Activated CD4-positive, alpha-beta memory T cell treated with anti-CD3 and anti-CD28 coated beads, Interleukin-2, amount 10 ng/mL, durations not matched to agents 7 days and 5 days (primary cell): ENCODE data around the gene TMPRSS13. TPM values are rescaled to one million over a fixed set of nuclear protein-coding genes. Genes with fewer than 3 reads are reported as not detected.

Source experiments
- CTCF ChIA-PET: fragments of 350-600 bp; sonication (Branson Sonifier 250); formaldehyde crosslinking; loops from one replicate; lab custom pipeline; 2021; ENCODE audit warnings: antibody characterized with exemption, inconsistent platforms; lab: Charles Lee
- POLR2A ChIA-PET: fragments of 350-600 bp; sonication (Branson Sonifier 250); formaldehyde crosslinking; loops from one replicate; lab custom pipeline; 2021; ENCODE audit warnings: antibody characterized with exemption; lab: Charles Lee
- DNase-seq: peaks from one replicate; pipeline ENCODE4 v3.0.0-alpha.2; 2020
- H3K27ac Mint-ChIP-seq: one replicate; pipeline ENCODE4 v1.8.0; 2021; ENCODE audit warnings: mild to moderate bottlenecking, mixed read lengths
- H3K27me3 Mint-ChIP-seq: one replicate; pipeline ENCODE4 v1.8.0; 2021; ENCODE audit warnings: mixed read lengths
- H3K36me3 Mint-ChIP-seq: one replicate; pipeline ENCODE4 v1.8.0; 2021; ENCODE audit warnings: low read depth, mixed read lengths
- H3K4me1 Mint-ChIP-seq: one replicate; pipeline ENCODE4 v1.8.0; 2021; ENCODE audit warnings: mixed read lengths
- H3K4me3 Mint-ChIP-seq: one replicate; pipeline ENCODE4 v1.8.0; 2021; ENCODE audit warnings: mild to moderate bottlenecking, mixed read lengths
- H3K9me3 Mint-ChIP-seq: one replicate; pipeline ENCODE4 v1.8.0; 2021; ENCODE audit warnings: mixed read lengths
- total RNA-seq, 2 experiments: library from RNA; stranded (reverse); gene quantifications; one replicate each; pipeline ENCODE4 v1.2.3, GENCODE V29; 2021

Gene TMPRSS13
- total RNA-seq, 2 experiments from 2014 or later, result 1.9 to 2.2 TPM

DNA sequence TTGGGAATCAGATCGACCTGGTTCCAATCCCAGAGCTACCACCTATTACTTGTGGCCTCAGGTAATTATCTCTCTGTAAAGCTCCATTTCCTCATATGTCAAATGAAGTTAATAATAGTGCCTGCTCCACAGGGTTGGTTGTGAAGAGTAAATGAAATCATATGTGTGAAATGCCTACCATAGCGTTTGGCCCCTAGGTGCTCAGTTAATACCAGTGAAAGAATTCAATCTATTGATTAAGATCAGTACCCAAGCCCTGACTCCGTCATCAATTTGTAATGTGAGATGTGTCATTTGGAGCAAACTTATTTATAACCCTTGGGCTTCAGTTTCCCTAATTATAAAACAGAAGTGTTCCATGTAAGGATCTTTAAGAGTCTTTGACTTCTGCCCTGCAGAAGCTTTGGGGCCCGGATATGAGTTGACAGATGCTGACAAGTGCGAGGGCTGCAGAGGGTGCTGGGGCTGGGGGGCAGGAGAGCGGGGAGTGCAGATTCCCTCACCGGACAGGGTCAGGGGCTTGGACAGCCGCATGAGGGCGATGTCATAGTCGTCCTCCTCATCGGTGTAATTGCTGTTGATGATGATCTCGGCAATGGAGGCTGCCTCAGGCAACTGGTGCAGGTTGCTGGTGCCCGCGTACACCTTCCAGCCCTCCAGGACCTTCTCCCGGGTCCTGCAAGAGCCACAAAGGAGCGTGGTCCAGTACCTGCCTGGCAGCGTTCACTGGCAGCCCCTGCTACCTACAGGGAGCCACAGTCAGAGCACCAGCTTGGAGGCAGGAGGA is 20.9 kb downstream of the TMPRSS13 start:
- no peak for DNase-seq
- H3K4me3 Mint-ChIP-seq, result peak overlapping the region; percentile 48
- peaks cover 12% of the 10 kb centered on the region for H3K4me1 Mint-ChIP-seq
- H3K9me3 Mint-ChIP-seq, result no peaks in the 10 kb centered on the region
- H3K36me3 Mint-ChIP-seq, result no peaks in the 10 kb centered on the region
- ChIA-PET CTCF (interaction anchor here (1.2 to 2.3 kb wide), 7 partner anchors 38 to 145 kb away, joined by 3 to 19 read pairs (median 6); no protein-coding TSS in a partner anchor), POLR2A (interaction anchor here (1.0 kb wide), 1 partner anchor 9 kb away, joined by 3 read pairs; no protein-coding TSS in a partner anchor)
- no peak overlapping the region for H3K27ac Mint-ChIP-seq
- peaks cover 2% of the 10 kb centered on the region for H3K27me3 Mint-ChIP-seq

DNA sequence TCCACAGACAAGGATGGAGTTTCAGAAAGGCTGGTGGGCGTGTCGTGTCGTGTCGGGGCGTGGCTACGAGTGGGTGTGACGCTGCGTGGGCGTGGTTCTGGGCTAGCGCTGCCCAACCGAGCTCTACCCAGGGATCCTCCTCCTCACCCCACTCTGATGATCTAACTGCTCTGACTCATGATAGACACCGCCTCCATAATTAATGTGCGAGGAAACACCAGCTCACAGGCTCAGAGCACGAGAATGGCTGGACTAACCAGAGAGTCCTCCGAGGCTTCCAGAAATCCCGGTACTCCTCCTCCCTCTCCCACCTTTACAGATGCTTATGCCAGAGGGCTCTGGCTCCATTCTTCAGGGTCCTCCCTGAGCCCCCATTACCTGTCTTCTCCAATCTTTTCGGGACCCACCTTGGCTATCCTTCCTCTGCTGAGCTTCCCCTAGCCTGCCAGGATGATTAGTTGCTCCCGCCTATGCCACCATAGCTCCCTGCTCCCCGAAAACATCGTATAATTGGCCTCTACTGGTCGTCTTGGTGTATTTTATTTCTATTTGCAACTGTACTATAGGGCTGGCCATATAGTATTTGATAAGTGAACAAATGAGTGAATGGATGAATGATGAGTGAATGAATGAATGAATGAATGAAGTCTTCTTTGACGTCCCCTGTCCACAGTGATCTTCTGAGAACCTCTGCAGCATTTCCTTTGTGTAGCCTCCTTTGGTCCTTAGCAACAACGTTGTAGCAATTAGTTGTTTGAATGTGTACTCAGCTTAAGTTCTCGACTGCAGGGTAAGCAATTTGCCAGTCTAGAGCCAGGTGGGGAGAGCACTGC is 21.7 kb downstream of the TMPRSS13 start:
- H3K4me3 Mint-ChIP-seq, result peak overlapping the region; percentile 48
- peaks cover under 1% of the 10 kb centered on the region for H3K27me3 Mint-ChIP-seq
- DNase-seq, result peak; percentile 82
- POLR2A ChIA-PET, result interaction anchor here (1.0 kb wide), 3 partner anchors 10 to 79 kb away, joined by 3 to 4 read pairs (median 3); partner anchors contain the start of gene IL10RA
- no peaks in the 10 kb centered on the region for H3K36me3 Mint-ChIP-seq
- CTCF ChIA-PET, result interaction anchor here (1.1 to 2.3 kb wide), 8 partner anchors 12 to 146 kb away, joined by 3 to 19 read pairs (median 6); no protein-coding TSS in a partner anchor
- H3K27ac Mint-ChIP-seq, result peak overlapping the region; percentile 50
- no peaks in the 10 kb centered on the region for H3K9me3 Mint-ChIP-seq
- peaks cover 12% of the 10 kb centered on the region for H3K4me1 Mint-ChIP-seq

DNA sequence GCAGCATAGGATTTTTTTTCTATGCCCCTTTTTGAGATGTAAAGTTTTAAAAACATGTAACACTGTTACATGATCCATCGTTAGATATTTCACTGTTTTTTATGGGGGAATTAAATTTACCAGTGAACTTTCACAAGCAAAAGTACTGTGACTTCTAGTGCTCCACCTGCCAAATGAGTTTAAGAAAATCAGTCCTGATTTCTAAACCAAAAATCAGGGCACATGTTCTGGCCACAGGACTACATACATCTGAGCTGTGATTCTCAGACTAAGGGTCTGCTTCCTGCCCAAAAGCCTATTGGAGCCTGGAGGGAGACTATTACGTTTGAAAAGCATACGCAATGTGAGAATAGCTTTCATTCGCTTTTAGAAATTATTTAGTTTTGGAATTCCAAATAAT is 22.5 kb downstream of the TMPRSS13 start:
- Mint-ChIP-seq H3K27ac (no peak overlapping the region), H3K4me3 (no peak overlapping the region), H3K27me3 (no peaks in the 10 kb centered on the region), H3K36me3 (no peaks in the 10 kb centered on the region), H3K4me1 (peaks cover 12% of the 10 kb centered on the region), H3K9me3 (no peaks in the 10 kb centered on the region)
- CTCF ChIA-PET, result interaction anchor here (0.6 to 2.3 kb wide), 8 partner anchors 12 to 146 kb away, joined by 3 to 19 read pairs (median 6); no protein-coding TSS in a partner anchor
- DNase-seq, result no peak
- POLR2A ChIA-PET, result interaction anchor here (1.0 kb wide), 2 partner anchors 44 to 79 kb away, joined by 3 to 4 read pairs; partner anchors contain the start of gene IL10RA

DNA sequence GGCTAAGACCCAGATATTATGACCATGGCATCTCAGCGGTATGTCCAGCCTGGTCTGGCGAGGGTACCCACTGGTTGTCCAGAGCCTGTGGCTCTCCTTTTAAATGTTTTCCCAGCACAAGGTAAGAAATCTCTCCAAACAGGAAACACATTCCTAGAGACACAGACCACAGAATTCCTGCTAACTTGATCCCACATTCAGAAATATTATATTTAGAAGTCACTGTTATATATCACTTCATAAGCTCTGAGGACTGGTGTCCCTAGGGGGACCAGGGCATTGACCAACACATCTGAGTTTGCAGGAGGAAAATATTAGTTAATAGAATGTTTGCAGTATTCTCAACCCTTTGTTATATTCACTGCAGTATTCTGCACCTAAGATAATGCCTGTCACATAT is 23.1 kb downstream of the TMPRSS13 start:
- POLR2A ChIA-PET, result no interaction called here
- Mint-ChIP-seq H3K4me3 (no peak overlapping the region), H3K36me3 (no peaks in the 10 kb centered on the region), H3K4me1 (peaks cover 12% of the 10 kb centered on the region), H3K27me3 (no peaks in the 10 kb centered on the region), H3K27ac (no peak overlapping the region), H3K9me3 (no peaks in the 10 kb centered on the region)
- CTCF ChIA-PET, result interaction anchor here (1.8 to 2.3 kb wide), 3 partner anchors 41 to 89 kb away, joined by 6 to 19 read pairs (median 6); no protein-coding TSS in a partner anchor
- DNase-seq, result no peak

DNA sequence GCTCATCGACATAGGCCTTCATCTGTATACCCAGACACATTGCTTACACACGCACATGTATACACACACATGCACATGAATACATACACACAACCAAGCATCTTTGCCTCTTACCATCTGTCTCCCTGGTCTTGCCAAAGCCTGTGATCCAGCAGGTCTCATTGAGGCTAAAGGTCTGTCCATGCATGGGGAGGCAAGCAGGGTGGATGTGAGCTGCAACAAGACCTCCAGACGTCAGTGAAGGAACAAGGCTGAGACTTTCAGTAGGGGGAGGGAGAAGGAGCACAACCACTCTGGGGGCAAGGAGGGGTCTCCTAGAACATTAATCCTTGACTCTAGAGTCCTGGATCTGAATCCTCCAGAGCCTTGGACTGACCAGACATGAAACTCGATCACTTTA is 23.7 kb downstream of the TMPRSS13 start:
- ChIA-PET CTCF (interaction anchor here (0.8 to 2.5 kb wide), 5 partner anchors 41 to 147 kb away, joined by 3 to 14 read pairs (median 6); no protein-coding TSS in a partner anchor), POLR2A (no interaction called here)
- H3K27ac Mint-ChIP-seq, result no peak overlapping the region
- H3K4me3 Mint-ChIP-seq, result no peak overlapping the region
- H3K27me3 Mint-ChIP-seq, result no peaks in the 10 kb centered on the region
- H3K9me3 Mint-ChIP-seq, result no peaks in the 10 kb centered on the region
- no peaks in the 10 kb centered on the region for H3K36me3 Mint-ChIP-seq
- H3K4me1 Mint-ChIP-seq, result peaks cover 12% of the 10 kb centered on the region
- DNase-seq, result no peak

DNA sequence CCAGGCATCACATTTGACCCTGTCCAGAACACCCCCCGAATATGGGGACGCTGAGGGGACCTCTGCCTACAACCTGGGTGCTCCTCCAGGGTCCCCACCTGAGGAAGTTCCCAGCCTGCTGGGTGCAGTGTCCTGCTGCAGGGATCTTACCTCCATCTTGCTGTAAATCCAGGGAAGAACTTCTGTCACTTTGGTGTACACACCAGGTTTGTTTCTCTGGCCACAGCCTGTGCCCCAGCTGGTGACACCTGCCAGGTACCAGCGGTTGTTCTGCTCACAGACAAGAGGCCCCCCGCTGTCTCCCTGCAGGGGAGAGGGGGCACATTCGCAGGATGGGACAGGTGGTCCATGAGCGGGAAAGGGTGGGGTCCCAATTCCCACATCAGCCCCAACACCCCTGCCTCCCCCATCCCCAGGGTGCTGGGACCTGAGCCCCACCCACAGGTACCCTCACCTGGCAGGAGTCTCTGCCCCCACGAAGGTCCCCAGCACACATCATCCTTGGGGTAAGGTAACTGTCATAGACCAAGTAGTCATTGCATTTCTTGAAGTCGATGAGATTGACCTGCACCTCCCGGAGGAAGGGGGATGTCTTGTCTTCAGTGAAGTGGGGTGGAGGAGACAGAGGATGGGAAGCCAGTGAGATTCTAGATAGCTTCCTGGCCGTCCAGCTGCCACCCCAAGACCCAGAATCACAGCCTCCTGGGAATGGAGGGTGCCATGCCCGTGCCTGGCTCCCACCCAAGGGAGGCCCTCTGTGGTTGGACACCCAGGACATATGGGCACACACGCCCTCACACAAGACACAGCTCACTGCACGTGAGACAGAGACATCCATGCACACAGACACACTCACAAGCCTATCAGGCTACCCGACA is 25.5 kb downstream of the TMPRSS13 start:
- Mint-ChIP-seq H3K4me1 (peaks cover 21% of the 10 kb centered on the region), H3K36me3 (no peaks in the 10 kb centered on the region), H3K4me3 (no peak overlapping the region), H3K9me3 (no peaks in the 10 kb centered on the region), H3K27me3 (no peaks in the 10 kb centered on the region), H3K27ac (no peak overlapping the region)
- DNase-seq, result no peak
- ChIA-PET CTCF (interaction anchor here (1.1 to 2.5 kb wide), 4 partner anchors 43 to 152 kb away, joined by 3 to 14 read pairs (median 6); no protein-coding TSS in a partner anchor), POLR2A (no interaction called here)

GRCh38 chr11:117902001-117902845 is 27.0 kb downstream of the TMPRSS13 start:
- no peak overlapping the region for H3K27ac Mint-ChIP-seq
- no peak overlapping the region for H3K4me3 Mint-ChIP-seq
- CTCF ChIA-PET, result interaction anchor here (1.0 kb wide), 1 partner anchor 45 kb away, joined by 5 read pairs; no protein-coding TSS in a partner anchor
- H3K4me1 Mint-ChIP-seq, result peaks cover 12% of the 10 kb centered on the region
- H3K27me3 Mint-ChIP-seq, result no peaks in the 10 kb centered on the region
- no peaks in the 10 kb centered on the region for H3K9me3 Mint-ChIP-seq
- H3K36me3 Mint-ChIP-seq, result no peaks in the 10 kb centered on the region
- no peak for DNase-seq
- POLR2A ChIA-PET, result no interaction called here

DNA sequence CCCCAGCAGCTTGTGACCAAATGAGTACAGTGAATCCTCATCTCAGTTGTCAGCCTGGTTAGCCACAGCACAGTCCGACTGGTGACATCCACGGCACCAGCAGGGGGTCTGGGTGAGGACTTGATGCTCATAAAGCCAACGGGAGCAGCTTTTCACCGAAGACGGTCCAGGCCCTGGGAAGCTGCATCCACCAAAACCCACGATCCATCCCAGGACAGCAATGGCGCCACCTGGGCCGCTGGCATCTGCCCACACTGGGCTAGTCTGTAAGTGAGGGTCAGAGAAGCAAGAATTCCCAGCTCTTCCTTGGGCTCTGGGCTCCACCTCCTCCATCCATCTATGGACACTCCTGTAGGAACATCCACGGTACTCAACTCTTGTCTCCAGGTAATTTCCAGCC is 27.6 kb downstream of the TMPRSS13 start:
- CTCF ChIA-PET, result interaction anchor here (1.0 kb wide), 1 partner anchor 45 kb away, joined by 5 read pairs; no protein-coding TSS in a partner anchor
- H3K4me1 Mint-ChIP-seq, result peaks cover 9% of the 10 kb centered on the region
- no peak overlapping the region for H3K27ac Mint-ChIP-seq
- no peak overlapping the region for H3K4me3 Mint-ChIP-seq
- no peaks in the 10 kb centered on the region for H3K9me3 Mint-ChIP-seq
- H3K36me3 Mint-ChIP-seq, result no peaks in the 10 kb centered on the region
- no peak for DNase-seq
- POLR2A ChIA-PET, result no interaction called here
- peaks cover 2% of the 10 kb centered on the region for H3K27me3 Mint-ChIP-seq

DNA sequence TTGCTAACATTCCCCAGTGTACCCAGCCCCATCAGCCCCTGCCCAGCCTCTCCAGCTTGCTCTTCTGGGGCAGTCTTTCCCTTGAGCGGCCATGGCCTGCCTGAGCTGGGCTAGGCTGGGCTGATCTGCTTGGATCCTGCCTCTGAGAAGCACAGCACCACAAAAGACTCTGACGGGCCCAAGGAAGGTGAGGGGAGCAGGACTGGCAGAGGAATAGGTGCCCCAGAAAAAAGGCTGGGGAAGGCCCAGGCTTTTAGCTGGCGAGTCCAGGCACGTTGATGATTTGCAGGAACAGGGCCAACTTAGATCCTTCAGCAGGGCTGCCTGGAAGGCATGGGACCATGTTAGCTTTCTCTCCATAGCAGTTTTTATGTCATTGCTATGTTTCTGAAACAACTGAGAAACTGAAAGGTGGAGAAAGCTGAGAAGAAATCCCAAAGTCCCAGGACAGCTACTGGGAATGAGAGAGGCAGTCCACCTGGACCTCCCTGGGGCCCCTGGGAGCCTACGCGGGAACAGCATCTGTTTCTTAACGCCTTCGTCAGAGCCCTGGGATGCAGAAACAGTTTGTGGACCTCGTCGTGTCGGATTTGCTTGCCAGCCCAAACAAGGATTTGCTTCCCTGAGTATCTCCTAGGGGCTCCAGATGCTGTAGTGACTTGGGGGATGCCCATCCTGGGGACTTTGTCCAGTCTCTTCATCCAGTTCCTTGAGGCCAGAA is 28.3 kb downstream of the TMPRSS13 start:
- DNase-seq, result no peak
- H3K4me3 Mint-ChIP-seq, result no peak overlapping the region
- ChIA-PET CTCF (interaction anchor here (1.2 to 1.9 kb wide), 3 partner anchors 46 to 94 kb away, joined by 4 to 7 read pairs (median 6); no protein-coding TSS in a partner anchor), POLR2A (no interaction called here)
- peaks cover 6% of the 10 kb centered on the region for H3K27me3 Mint-ChIP-seq
- H3K27ac Mint-ChIP-seq, result no peak overlapping the region
- H3K36me3 Mint-ChIP-seq, result no peaks in the 10 kb centered on the region
- no peaks in the 10 kb centered on the region for H3K9me3 Mint-ChIP-seq
- H3K4me1 Mint-ChIP-seq, result peaks cover 9% of the 10 kb centered on the region

- Mint-ChIP-seq H3K4me3 (no peak overlapping the region), H3K4me1 (peaks cover 9% of the 10 kb centered on the region), H3K27ac (no peak overlapping the region), H3K9me3 (no peaks in the 10 kb centered on the region), H3K36me3 (no peaks in the 10 kb centered on the region), H3K27me3 (peaks cover 6% of the 10 kb centered on the region)
- no peak for DNase-seq
- CTCF ChIA-PET, result interaction anchor here (1.2 to 1.9 kb wide), 3 partner anchors 47 to 93 kb away, joined by 4 to 7 read pairs (median 6); no protein-coding TSS in a partner anchor
- POLR2A ChIA-PET, result no interaction called here
Observed at GRCh38 chr11:117900121-117900648, 29.0 kb downstream of the TMPRSS13 start.
